Neural crest cell (in vitro differentiated cells): ENCODE measurements around the gene COX6A2. TPM values are rescaled to one million over a fixed set of nuclear protein-coding genes. Genes with fewer than 3 reads are reported as not detected.

ENCODE experiments used
- DNase-seq: peaks from one replicate; pipeline ENCODE4 v3.0.0; 2021; ENCODE audit warnings: low read depth, mixed read lengths, low spot score
- H3K27ac Mint-ChIP-seq: one replicate; pipeline ENCODE4 v1.8.0; 2021; ENCODE audit warnings: mild to moderate bottlenecking, mixed read lengths; ENCODE audit not compliant: unreplicated experiment
- H3K27me3 Mint-ChIP-seq: 2 replicates; pipeline ENCODE4 v1.8.0; 2021; ENCODE audit warnings: low read depth, mild to moderate bottlenecking, mixed read lengths
- H3K36me3 Mint-ChIP-seq: 2 replicates; pipeline ENCODE4 v1.8.0; 2021; ENCODE audit warnings: low read depth, mild to moderate bottlenecking, mixed read lengths
- H3K4me1 Mint-ChIP-seq: 2 replicates; pipeline ENCODE4 v1.8.0; 2021; ENCODE audit warnings: mixed read lengths
- H3K4me3 Mint-ChIP-seq: one replicate; pipeline ENCODE4 v1.8.0; 2021; ENCODE audit warnings: mild to moderate bottlenecking, mixed read lengths
- H3K9me3 Mint-ChIP-seq: 2 replicates; pipeline ENCODE4 v1.8.0; 2021; ENCODE audit warnings: mixed read lengths
- CTCF ChIP-seq: fragments of 200-600 bp; sonication (generic); conservative IDR thresholded peaks from 2 replicates; pipeline ENCODE4 v1.5.0; 2021; ENCODE audit warnings: antibody characterized with exemption, mild to moderate bottlenecking
- total RNA-seq: library from RNA; stranded (reverse); gene quantifications from 2 replicates; pipeline ENCODE4 v1.2.1, GENCODE V29; 2021

COX6A2 gene
- total RNA-seq, 1 donor from 2014 or later = not detected

- Mint-ChIP-seq H3K36me3 (peaks cover 4% of the 10 kb centered on the region), H3K4me3 (peak overlapping the region; percentile 49), H3K27ac (no peak overlapping the region), H3K27me3 (no peaks in the 10 kb centered on the region), H3K9me3 (no peaks in the 10 kb centered on the region), H3K4me1 (peaks cover 48% of the 10 kb centered on the region)
- DNase-seq = no peak
- peak; percentile 36 for TF ChIP-seq CTCF
These were observed 27.6 kb upstream of the COX6A2 start for GRCh38 chr16:31455601-31456314.

- Mint-ChIP-seq H3K4me3 (peak overlapping the region; percentile 67), H3K9me3 (no peaks in the 10 kb centered on the region), H3K36me3 (peaks cover 4% of the 10 kb centered on the region), H3K27ac (peak overlapping the region; percentile 52), H3K27me3 (no peaks in the 10 kb centered on the region), H3K4me1 (peaks cover 39% of the 10 kb centered on the region)
- DNase-seq = no peak
- no peak for TF ChIP-seq CTCF
These were observed 25.4 kb upstream of the COX6A2 start for GRCh38 chr16:31453255-31454204.

GRCh38 chr16:31452631-31453106 lies 24.5 kb upstream of the COX6A2 start:
- Mint-ChIP-seq H3K27me3 (no peaks in the 10 kb centered on the region), H3K27ac (no peak overlapping the region), H3K36me3 (peaks cover 4% of the 10 kb centered on the region)

GRCh38 chr16:31451681-31452351 lies 23.7 kb upstream of the COX6A2 start:
- DNase-seq = no peak

More at GRCh38 chr16:31452631-31453106, 24.5 kb upstream of the COX6A2 start:
- Mint-ChIP-seq H3K9me3 (no peaks in the 10 kb centered on the region), H3K4me3 (peak overlapping the region; percentile 15), H3K4me1 (peaks cover 34% of the 10 kb centered on the region)
- no peak for DNase-seq
- TF ChIP-seq CTCF = no peak

More at GRCh38 chr16:31451681-31452351, 23.7 kb upstream of the COX6A2 start:
- no peak overlapping the region for H3K27ac Mint-ChIP-seq
- peaks cover 4% of the 10 kb centered on the region for H3K36me3 Mint-ChIP-seq
- peak overlapping the region; percentile 27 for H3K4me3 Mint-ChIP-seq
- H3K4me1 Mint-ChIP-seq = peaks cover 33% of the 10 kb centered on the region
- no peaks in the 10 kb centered on the region for H3K27me3 Mint-ChIP-seq
- TF ChIP-seq CTCF = peak; percentile 70
- no peaks in the 10 kb centered on the region for H3K9me3 Mint-ChIP-seq
